ENCODE results near the gene KCNJ2.

DNA sequence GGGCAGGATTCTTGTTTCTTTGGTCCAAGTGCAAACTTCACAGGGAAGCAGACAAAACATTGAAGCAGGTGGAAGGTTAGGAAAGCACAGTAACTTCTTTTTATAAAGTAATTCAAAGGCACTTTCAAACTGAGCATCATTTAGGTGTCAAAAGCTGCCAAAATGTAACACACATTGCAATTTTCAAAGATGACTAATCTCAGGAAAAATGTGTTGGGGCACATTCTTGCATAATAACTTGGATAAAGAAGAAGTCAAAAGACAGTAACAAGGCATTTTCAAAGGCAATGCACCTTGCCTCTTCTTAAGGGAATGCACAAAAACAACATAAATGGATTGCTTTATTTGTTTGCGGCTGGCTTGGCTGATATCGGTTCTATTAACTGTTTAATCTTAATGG lies 3.6 kb downstream of the KCNJ2 start:
- no peak for TF ChIP-seq CTCF (conservative IDR thresholded peaks at IDR 0.05 in 1 of 2, IDR thresholded peaks at IDR 0.05 in 1 of 2; ENCODE audit: extremely low read depth in 1 of 2, insufficient read depth in 1 of 2, low read depth in 1 of 2, low read length in 2 of 2)
- no peak for TF ChIP-seq EZH2 (IDR thresholded peaks at IDR 0.05; ENCODE audit: borderline replicate concordance, low read length)
